Skeletal muscle cell (primary cell): ENCODE results near the gene KCNG4.
"Not testable (repeated sequence)": the region's sequence is repeated elsewhere in the genome, so short reads cannot be mapped to it uniquely, and the experiment has no call there.

Source experiments
- DNase-seq: peaks from one replicate; pipeline ENCODE4 v3.0.0-alpha.2; 2010; ENCODE audit warnings: low read depth
- H3K4me3 ChIP-seq: 2 replicates; pipeline ENCODE4 v1.5.1; 2011; ENCODE audit warnings: low read depth, mild to moderate bottlenecking, control low read depth, low read length, moderate library complexity

The KCNG4 gene

DNA sequence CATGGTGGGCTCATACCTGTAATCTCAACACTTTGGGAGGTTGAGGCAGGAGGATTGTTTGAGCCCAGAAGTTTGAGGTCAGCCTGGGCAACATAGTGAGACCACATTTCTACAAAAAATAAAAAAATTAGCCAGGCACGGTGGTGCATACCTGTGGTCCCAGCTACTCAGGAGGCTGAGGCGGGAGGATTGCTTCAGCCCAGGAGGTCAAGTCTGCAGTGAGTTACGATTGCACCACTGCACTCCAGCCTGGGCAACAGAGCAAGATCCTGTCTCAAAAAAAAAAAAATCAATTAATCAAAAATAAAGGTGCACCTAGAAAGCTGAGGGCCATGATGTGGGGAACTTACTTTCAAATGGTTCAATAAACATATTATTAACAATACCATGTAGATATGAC, 23.7 kb downstream of the KCNG4 start:
- not testable (repeated sequence) for DNase-seq, H3K4me3 ChIP-seq

DNA sequence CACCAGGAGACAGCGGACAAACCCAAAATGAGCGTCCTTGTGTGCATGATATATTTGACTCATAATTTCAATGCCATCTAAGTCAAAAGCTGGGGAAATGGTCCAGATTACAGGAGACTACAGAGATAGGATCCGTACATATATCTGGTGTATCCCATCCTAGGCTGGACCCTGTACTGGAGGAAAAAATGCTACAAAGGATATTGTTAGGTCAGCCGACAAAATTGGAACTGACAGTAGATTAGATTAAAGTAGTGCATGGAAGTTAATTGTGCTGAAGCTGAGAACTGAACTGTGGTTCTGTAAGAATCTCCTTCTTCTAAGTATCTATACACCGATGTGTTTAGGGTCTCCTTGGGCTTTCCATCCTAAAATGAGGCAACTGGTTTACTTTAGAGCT, 24.3 kb downstream of the KCNG4 start:
- H3K4me3 ChIP-seq, result no peak overlapping the region
- DNase-seq, result no peak

- H3K4me3 ChIP-seq, result no peak overlapping the region
- no peak for DNase-seq
Measured at GRCh38 chr16:84214451-84215066, 25.3 kb downstream of the KCNG4 start.

- no peak overlapping the region for H3K4me3 ChIP-seq
- no peak for DNase-seq
Measured at GRCh38 chr16:84212631-84213030, 27.2 kb downstream of the KCNG4 start.

- H3K4me3 ChIP-seq, result no peak overlapping the region
- DNase-seq, result no peak
Measured at GRCh38 chr16:84212154-84212553, 27.7 kb downstream of the KCNG4 start.

DNA sequence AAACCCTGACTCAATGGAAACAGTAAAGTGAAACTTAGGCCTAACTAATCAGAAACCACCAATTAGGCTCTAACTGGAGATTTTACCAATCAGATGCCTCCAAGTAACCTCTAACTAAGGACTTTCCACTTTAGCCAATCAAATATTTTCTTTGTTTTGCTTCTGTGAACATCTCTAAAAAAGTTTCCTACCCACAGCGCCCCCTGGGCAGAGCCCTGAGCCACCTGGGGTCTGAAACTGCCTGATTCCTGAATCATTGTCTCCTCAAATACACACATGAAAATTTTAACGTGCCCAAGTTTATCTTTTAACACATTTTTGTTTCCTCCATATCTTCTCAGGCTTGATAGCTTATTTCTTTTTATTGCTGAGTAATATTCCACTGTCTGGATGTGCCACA, 29.8 kb downstream of the KCNG4 start:
- no peak for DNase-seq
- H3K4me3 ChIP-seq, result no peak overlapping the region

DNA sequence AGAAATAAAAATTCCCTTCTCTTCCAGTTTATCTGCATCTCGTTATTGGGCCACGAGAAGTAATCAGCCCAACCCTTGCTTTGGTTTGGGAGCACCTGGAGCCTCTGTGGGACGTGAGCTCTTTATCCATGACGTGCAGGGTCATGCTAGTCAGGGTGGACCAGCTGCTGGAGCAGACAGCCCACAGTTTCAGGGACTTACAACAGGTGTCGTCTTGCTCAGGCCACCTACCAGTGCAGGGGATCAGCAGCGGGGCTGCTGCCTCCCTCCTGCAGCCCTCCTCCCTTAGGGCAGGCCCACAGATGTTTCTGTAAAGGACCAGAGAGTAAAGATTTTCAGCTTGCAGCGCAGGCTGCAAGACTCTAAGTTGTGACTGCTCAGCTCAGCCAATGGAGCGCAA, 31.9 kb downstream of the KCNG4 start:
- no peak for DNase-seq
- H3K4me3 ChIP-seq, result no peak overlapping the region

GRCh38 chr16:84207251-84207650, 32.6 kb downstream of the KCNG4 start:
- DNase-seq, result no peak
- H3K4me3 ChIP-seq, result no peak overlapping the region

DNA sequence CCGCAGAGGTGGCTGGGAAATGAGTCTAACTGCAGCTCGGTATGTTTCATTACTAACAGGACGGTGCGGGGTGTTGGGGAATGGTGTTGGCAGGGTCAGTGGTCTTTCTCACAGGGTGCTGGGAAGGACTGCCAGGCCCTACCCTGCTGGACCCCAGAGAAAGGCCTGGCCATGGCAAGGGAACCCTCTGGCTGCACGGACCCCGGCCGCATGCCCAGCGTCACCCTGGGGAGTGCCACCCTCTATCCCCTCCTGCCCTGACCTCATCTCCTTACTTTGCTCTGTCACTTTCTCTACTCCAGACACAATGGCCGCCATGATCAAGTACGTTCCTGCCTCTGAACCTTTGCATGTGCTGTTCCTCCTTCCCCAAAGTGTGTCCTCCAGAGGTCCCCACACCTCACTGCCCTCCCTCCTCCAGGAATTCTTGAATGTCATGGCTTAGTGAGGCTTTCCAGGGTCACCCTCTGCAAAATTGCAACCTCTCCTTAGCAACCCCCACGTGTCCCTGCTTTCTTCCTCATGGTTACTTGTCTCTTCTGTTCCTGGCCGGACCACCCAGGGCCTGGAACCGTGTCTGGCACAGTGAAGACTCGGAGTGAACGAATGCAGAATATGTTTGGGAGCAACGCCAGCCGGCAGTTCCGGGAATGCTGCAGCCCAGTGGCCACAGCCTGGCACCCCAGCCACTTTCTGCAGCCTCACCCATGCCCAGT, 33.7 kb downstream of the KCNG4 start:
- DNase-seq, result no peak
- no peak overlapping the region for H3K4me3 ChIP-seq

- not testable (repeated sequence) for H3K4me3 ChIP-seq, DNase-seq
Measured at GRCh38 chr16:84205123-84205522, 34.7 kb downstream of the KCNG4 start.

- not testable (repeated sequence) for H3K4me3 ChIP-seq, DNase-seq
Measured at GRCh38 chr16:84204551-84204950, 35.3 kb downstream of the KCNG4 start.

- H3K4me3 ChIP-seq, result no peak overlapping the region
- DNase-seq, result no peak
Measured at GRCh38 chr16:84199861-84200260, 40.0 kb downstream of the KCNG4 start.

- no peak overlapping the region for H3K4me3 ChIP-seq
- DNase-seq, result no peak
Measured at GRCh38 chr16:84199097-84199496, 40.7 kb downstream of the KCNG4 start.

DNA sequence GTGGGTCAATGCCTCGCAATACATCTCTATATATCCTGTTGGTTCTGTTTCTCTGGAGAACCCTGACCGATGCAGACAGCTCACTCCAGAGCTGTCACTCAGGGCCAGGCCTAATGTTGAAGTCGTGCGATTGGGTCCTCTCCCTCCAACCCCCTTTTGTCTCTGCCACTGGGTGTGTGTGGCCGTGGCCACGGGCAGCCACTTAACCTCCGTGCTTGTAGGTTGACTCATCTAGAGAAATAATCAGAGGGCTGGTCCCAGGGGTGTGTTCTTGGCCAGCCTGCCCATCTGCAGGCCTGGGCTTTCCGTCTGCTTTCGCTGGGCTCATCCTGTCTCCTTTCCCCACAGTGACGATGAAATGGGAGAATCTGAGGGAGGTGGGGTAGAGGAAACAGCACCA, 41.4 kb downstream of the KCNG4 start:
- DNase-seq, result peak; percentile 51
- no peak overlapping the region for H3K4me3 ChIP-seq

DNA sequence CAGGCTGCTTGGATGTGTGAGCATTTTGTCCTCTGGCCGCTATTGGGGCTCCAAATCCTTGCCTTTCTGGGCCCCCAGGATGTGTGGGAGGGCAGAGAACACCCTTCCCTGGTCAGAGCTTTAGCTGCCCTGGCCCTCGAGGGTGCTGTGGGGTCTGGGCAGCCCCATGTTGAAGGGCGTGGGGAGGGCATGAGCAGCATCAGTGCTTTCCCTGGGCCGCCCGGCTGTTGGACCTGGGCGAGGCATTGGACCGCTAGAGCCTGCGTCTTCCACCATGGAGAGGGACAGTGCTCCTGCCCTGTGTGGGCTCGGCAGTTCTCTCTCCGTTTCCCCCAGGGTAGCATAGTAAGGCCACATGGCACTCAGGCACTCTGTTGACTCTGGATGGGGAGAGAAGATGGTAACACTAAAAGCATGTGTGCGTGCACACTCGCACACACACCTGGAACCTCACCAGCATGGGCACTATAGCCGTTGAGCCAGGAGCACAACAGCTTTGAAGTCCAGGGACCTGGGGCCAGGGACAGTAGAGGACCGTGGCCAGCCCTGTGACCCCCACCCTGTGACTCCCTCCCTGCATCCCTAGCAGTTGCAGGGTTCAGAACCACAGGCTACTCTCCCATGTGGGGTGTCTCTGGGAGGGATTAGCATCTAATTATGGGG, 42.2 kb downstream of the KCNG4 start:
- H3K4me3 ChIP-seq, result no peak overlapping the region
- no peak for DNase-seq

- no peak overlapping the region for H3K4me3 ChIP-seq
- no peak for DNase-seq
Measured at GRCh38 chr16:84196727-84197394, 43.0 kb downstream of the KCNG4 start.

GRCh38 chr16:84196101-84196500, 43.7 kb downstream of the KCNG4 start:
- no peak for DNase-seq
- H3K4me3 ChIP-seq, result no peak overlapping the region

- DNase-seq, result no peak
- no peak overlapping the region for H3K4me3 ChIP-seq
Measured at GRCh38 chr16:84195201-84196093, 44.4 kb downstream of the KCNG4 start.

- H3K4me3 ChIP-seq, result no peak overlapping the region
- DNase-seq, result no peak
Measured at GRCh38 chr16:84194470-84195200, 45.2 kb downstream of the KCNG4 start.
